IMR-90 (cell line): ENCODE measurements around the gene HNRNPU.

Experiments used
- BHLHE40 ChIP-seq: fragments of 150-350 bp; IDR thresholded peaks from 2 replicates; pipeline ENCODE4 v1.6.1; 2016; ENCODE audit warnings: mild to moderate bottlenecking, low read depth, low read length
- CTCF ChIP-seq: conservative IDR thresholded peaks from 2 replicates; pipeline ENCODE4 v1.5.1; 2012; ENCODE audit warnings: mild to moderate bottlenecking, low read depth, low read length, improper control_type of control experiment
- ELK1 ChIP-seq: fragments of 150-350 bp; IDR thresholded peaks from 2 replicates; pipeline ENCODE4 v1.6.1; 2016; ENCODE audit warnings: low read depth, mild to moderate bottlenecking, low read length, moderate library complexity, borderline replicate concordance
- MAZ ChIP-seq: IDR thresholded peaks from 2 replicates; pipeline ENCODE4 v1.6.1; 2012; ENCODE audit warnings: low read depth, mild to moderate bottlenecking, low read length, improper control_type of control experiment, moderate library complexity, borderline replicate concordance
- POLR2A ChIP-seq: IDR thresholded peaks from 2 replicates; pipeline ENCODE4 v1.6.1; 2012; ENCODE audit warnings: mild to moderate bottlenecking, low read depth, low read length
- RAD21 ChIP-seq: IDR thresholded peaks from 2 replicates; pipeline ENCODE4 v1.6.1; 2012; ENCODE audit warnings: low read length, improper control_type of control experiment
- RCOR1 ChIP-seq: IDR thresholded peaks from 2 replicates; pipeline ENCODE4 v1.6.1; 2012; ENCODE audit warnings: mild to moderate bottlenecking, low read length, improper control_type of control experiment; ENCODE audit not compliant: insufficient replicate concordance
- SMC3 ChIP-seq: fragments of 150-350 bp; IDR thresholded peaks from 2 replicates; pipeline ENCODE4 v1.6.1; 2016; ENCODE audit warnings: low read depth, mild to moderate bottlenecking, antibody characterized with exemption, low read length, moderate library complexity
- TF ChIP-seq, protein P1 (sequence below): fragments of 150-350 bp; IDR thresholded peaks from 2 replicates; pipeline ENCODE4 v1.6.1; 2017; ENCODE audit warnings: mild to moderate bottlenecking, antibody characterized with exemption, low read length, low read depth

DNA sequence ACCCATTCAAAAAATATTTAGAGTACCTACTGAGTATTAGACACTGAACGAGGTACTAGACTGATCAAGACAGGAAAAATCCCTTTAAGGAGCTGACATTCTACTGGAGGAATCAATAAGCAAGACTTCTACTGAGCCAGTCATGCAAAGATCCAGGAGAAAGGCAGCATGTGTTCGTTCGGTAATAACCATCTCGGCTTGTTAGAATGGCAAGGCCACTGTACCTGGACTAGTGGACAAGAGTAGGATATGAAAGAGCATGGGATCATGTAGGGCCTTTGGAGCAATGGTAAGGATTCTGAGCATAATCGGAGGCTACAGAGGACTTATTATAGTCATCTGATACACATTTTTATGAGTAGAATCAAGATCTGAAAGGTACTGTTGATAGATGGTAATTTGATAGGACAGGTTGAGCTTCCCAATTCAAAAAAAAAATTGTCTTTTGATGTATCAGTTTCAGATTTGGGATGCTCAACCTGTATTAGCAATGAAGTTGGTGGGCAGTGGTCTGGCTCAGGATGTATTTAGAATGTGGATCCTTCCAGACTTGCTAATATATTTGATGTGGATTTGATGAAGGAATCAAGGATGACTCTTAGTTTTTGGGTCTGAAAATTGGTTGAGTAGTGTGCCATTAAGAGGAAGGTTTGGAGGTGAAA is 26.6 kb downstream of the HNRNPU start:
- no peak for TF ChIP-seq CTCF
- no peak for TF ChIP-seq RCOR1
- TF ChIP-seq POLR2A, result no peak
- TF ChIP-seq RAD21, result no peak
- no peak for TF ChIP-seq BHLHE40
- TF ChIP-seq SMC3, result no peak
- TF ChIP-seq, protein P1, sequence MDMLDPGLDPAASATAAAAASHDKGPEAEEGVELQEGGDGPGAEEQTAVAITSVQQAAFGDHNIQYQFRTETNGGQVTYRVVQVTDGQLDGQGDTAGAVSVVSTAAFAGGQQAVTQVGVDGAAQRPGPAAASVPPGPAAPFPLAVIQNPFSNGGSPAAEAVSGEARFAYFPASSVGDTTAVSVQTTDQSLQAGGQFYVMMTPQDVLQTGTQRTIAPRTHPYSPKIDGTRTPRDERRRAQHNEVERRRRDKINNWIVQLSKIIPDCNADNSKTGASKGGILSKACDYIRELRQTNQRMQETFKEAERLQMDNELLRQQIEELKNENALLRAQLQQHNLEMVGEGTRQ, result no peak
- no peak for TF ChIP-seq MAZ
- no peak for TF ChIP-seq ELK1
